HepG2 (cell line): ENCODE measurements around the gene FUT1. TPM values are rescaled to one million over a fixed set of nuclear protein-coding genes. Genes with fewer than 3 reads are reported as not detected.

ENCODE experiments used
- CENPT ChIP-seq: sonication (generic); formaldehyde crosslinking; IDR thresholded peaks from 2 replicates; pipeline ENCODE4 v1.8.0; 2022; ENCODE audit warnings: low read depth, mild to moderate bottlenecking, moderate library complexity, missing genetic modification reagents
- CREB3 ChIP-seq: sonication (generic); formaldehyde crosslinking; IDR thresholded peaks from 2 replicates; pipeline ENCODE4 v1.5.0; 2020; ENCODE audit warnings: missing genetic modification reagents
- ERF ChIP-seq: IDR thresholded peaks from 2 replicates; pipeline ENCODE4 v1.6.1; 2018; ENCODE audit warnings: missing biosample characterization, missing genetic modification reagents
- FOSL2 ChIP-seq: sonication (generic); formaldehyde crosslinking; IDR thresholded peaks from 2 replicates; pipeline ENCODE4 v1.4.0; 2020; ENCODE audit warnings: missing genetic modification reagents
- FOXA3 ChIP-seq: IDR thresholded peaks from 2 replicates; pipeline ENCODE4 v1.6.1; 2016; ENCODE audit warnings: missing genetic modification reagents, missing compliant biosample characterization
- GATA4 ChIP-seq: sonication (generic); IDR thresholded peaks from 2 replicates; pipeline ENCODE4 v1.6.1; 2016; ENCODE audit warnings: antibody characterized with exemption, low read depth, borderline replicate concordance
- GZF1 ChIP-seq: sonication (generic); formaldehyde crosslinking; IDR thresholded peaks from 2 replicates; pipeline ENCODE4 v1.5.1; 2020; ENCODE audit warnings: mild to moderate bottlenecking, missing genetic modification reagents
- HDAC1 ChIP-seq: sonication (generic); formaldehyde crosslinking; IDR thresholded peaks from 2 replicates; pipeline ENCODE4 v1.5.1; 2020; ENCODE audit warnings: mild to moderate bottlenecking, missing genetic modification reagents
- HES4 ChIP-seq: sonication (generic); formaldehyde crosslinking; IDR thresholded peaks from 2 replicates; pipeline ENCODE4 v1.9.0; 2021; ENCODE audit warnings: mild to moderate bottlenecking, missing genetic modification reagents, borderline replicate concordance
- JUND ChIP-seq: sonication (generic); formaldehyde crosslinking; IDR thresholded peaks from 2 replicates; pipeline ENCODE4 v1.8.0; 2022; ENCODE audit warnings: mild to moderate bottlenecking, missing genetic modification reagents
- KLF12 ChIP-seq: sonication (generic); formaldehyde crosslinking; IDR thresholded peaks from 2 replicates; pipeline ENCODE4 v1.4.0; 2020; ENCODE audit warnings: missing genetic modification reagents, borderline replicate concordance
- NCOR1 ChIP-seq: fragments of 200-600 bp; sonication (generic); IDR thresholded peaks from 2 replicates; pipeline ENCODE4 v1.7.0; 2017; ENCODE audit warnings: antibody characterized with exemption, low read length, borderline replicate concordance
- PBX2 ChIP-seq: IDR thresholded peaks from 2 replicates; pipeline ENCODE4 v1.6.1; 2016; ENCODE audit warnings: control low read depth
- PCBP1 ChIP-seq: fragments of 200-400 bp; formaldehyde crosslinking; IDR thresholded peaks from 2 replicates; pipeline ENCODE4 v1.6.1; 2017; ENCODE audit warnings: mild to moderate bottlenecking, low read depth, low read length, borderline replicate concordance
- TOE1 ChIP-seq: sonication (generic); formaldehyde crosslinking; IDR thresholded peaks from 2 replicates; pipeline ENCODE4 v1.4.0; 2020; ENCODE audit warnings: mild to moderate bottlenecking, missing genetic modification reagents
- TOPORS ChIP-seq: sonication (generic); formaldehyde crosslinking; IDR thresholded peaks from 2 replicates; pipeline ENCODE4 v1.8.0; 2023; ENCODE audit warnings: mild to moderate bottlenecking, missing genetic modification reagents
- ZBTB7A ChIP-seq: sonication (generic); formaldehyde crosslinking; IDR thresholded peaks from 2 replicates; pipeline ENCODE4 v1.8.0; 2022; ENCODE audit warnings: mild to moderate bottlenecking, missing genetic modification reagents
- ZKSCAN5 ChIP-seq: sonication (generic); formaldehyde crosslinking; IDR thresholded peaks from 2 replicates; pipeline ENCODE4 v1.5.1; 2020; ENCODE audit warnings: mild to moderate bottlenecking, missing genetic modification reagents
- ZNF136 ChIP-seq: sonication (generic); formaldehyde crosslinking; IDR thresholded peaks from 2 replicates; pipeline ENCODE4 v1.8.1; 2022; ENCODE audit warnings: low read depth, mild to moderate bottlenecking, moderate library complexity, missing genetic modification reagents
- ZNF138 ChIP-seq: sonication (generic); formaldehyde crosslinking; IDR thresholded peaks from 2 replicates; pipeline ENCODE4 v1.5.0; 2020; ENCODE audit warnings: mild to moderate bottlenecking, low read depth, missing genetic modification reagents
- ZNF224 ChIP-seq: sonication (generic); formaldehyde crosslinking; IDR thresholded peaks from 2 replicates; pipeline ENCODE4 v1.5.0; 2020; ENCODE audit warnings: mild to moderate bottlenecking, missing genetic modification reagents
- ZNF329 ChIP-seq: sonication (generic); formaldehyde crosslinking; IDR thresholded peaks from 2 replicates; pipeline ENCODE4 v1.9.0; 2021; ENCODE audit warnings: low read depth, mild to moderate bottlenecking, missing genetic modification reagents
- ZNF660 ChIP-seq: sonication (generic); formaldehyde crosslinking; IDR thresholded peaks from 2 replicates; pipeline ENCODE4 v1.5.1; 2020; ENCODE audit warnings: mild to moderate bottlenecking, low read depth, missing genetic modification reagents, borderline replicate concordance
- ZNF672 ChIP-seq: sonication (generic); formaldehyde crosslinking; IDR thresholded peaks from 2 replicates; pipeline ENCODE4 v1.8.1; 2022; ENCODE audit warnings: missing genetic modification reagents
- ZNF800 ChIP-seq: sonication (generic); formaldehyde crosslinking; IDR thresholded peaks from 2 replicates; pipeline ENCODE4 v1.4.0; 2020; ENCODE audit warnings: missing genetic modification reagents
- ZSCAN20 ChIP-seq: sonication (generic); formaldehyde crosslinking; IDR thresholded peaks from 2 replicates; pipeline ENCODE4 v1.4.0; 2020; ENCODE audit warnings: missing genetic modification reagents, mild to moderate bottlenecking, borderline replicate concordance
- ZSCAN25 ChIP-seq: sonication (generic); formaldehyde crosslinking; IDR thresholded peaks from 2 replicates; pipeline ENCODE4 v1.8.0; 2022; ENCODE audit warnings: mild to moderate bottlenecking, missing genetic modification reagents
- ZSCAN31 ChIP-seq: sonication (generic); formaldehyde crosslinking; IDR thresholded peaks from 2 replicates; pipeline ENCODE4 v1.5.0; 2020; ENCODE audit warnings: low read depth, mild to moderate bottlenecking, missing genetic modification reagents
- ZSCAN9 ChIP-seq: IDR thresholded peaks from 2 replicates; pipeline ENCODE4 v1.6.1; 2016; ENCODE audit warnings: borderline replicate concordance
- polyA plus RNA-seq, 8 experiments: library from polyadenylated mRNA; depleted of rRNA in 3 of 8; stranded (reverse) in 7 of 8; unstranded in 1 of 8; fragments of >200 nt; fragmentation: Illumina TruSeq in 4 of 8; extraction: Trizol in 4 of 8; gene quantifications; 2 replicates each; pipeline versions ENCODE4 v1.2.1 to v1.2.3, GENCODE V29; 2011 to 2016; ENCODE audit warnings: low read depth in 4 of 8, missing spikeins in 1 of 8, mixed read lengths in 1 of 8; ENCODE audit not compliant: insufficient read depth in 1 of 8
- total RNA-seq, 5 experiments: library from RNA; depleted of rRNA; stranded (reverse); fragments of >200 nt; fragmentation: Illumina TruSeq; extraction: Trizol; gene quantifications; 2 replicates each; pipeline ENCODE4 v1.2.3, GENCODE V29; 2016; ENCODE audit warnings: low read depth in 1 of 5

FUT1 gene
- total and polyA plus RNA-seq, 2 of the 13 experiments (the other 11 are each of a cell fraction or from before 2014, with no cell fraction given) = 0.07 to 1.1 TPM

GRCh38 chr19:48795055-48795684, 42.7 kb upstream of the FUT1 start (continued):
- TF ChIP-seq NCOR1 (no peak), JUND (CRISPR knock-in tag) (no peak), ZSCAN20 (no peak), HDAC1 (CRISPR knock-in tag) (no peak), ZSCAN31 (no peak), ZNF672 (no peak), TOPORS (CRISPR knock-in tag) (no peak), ZNF800 (no peak), ZBTB7A (0 out of 2 replicates have a peak, but pooled peaks have one; percentile 42), KLF12 (CRISPR knock-in tag) (no peak), ZNF224 (CRISPR knock-in tag) (peak; percentile 71; the same call in 1 of the 2 replicates), ZKSCAN5 (CRISPR knock-in tag) (no peak), PCBP1 (0 out of 2 replicates have a peak, but pooled peaks have one; percentile 26), ZNF138 (CRISPR knock-in tag) (no peak), PBX2 (CRISPR knock-in tag) (no peak), ZSCAN9 (CRISPR knock-in tag) (no peak), GATA4 (no peak), HES4 (no peak), ZNF660 (CRISPR knock-in tag) (no peak), ZNF136 (CRISPR knock-in tag) (no peak), GZF1 (CRISPR knock-in tag) (no peak), FOSL2 (CRISPR knock-in tag) (peak; percentile 77), TOE1 (CRISPR knock-in tag) (no peak; the same call in 1 of the 2 replicates), CENPT (CRISPR knock-in tag) (no peak), FOXA3 (CRISPR knock-in tag) (no peak), ZSCAN25 (0 out of 2 replicates have a peak, but pooled peaks have one; percentile 22), ERF (CRISPR knock-in tag) (no peak; the same call in 1 of the 2 replicates), ZNF329 (CRISPR knock-in tag) (no peak), CREB3 (CRISPR knock-in tag) (no peak)
